ACC112 (cell line): ENCODE data around the gene TMEM258.

Experiments
- H2AFZ ChIP-seq: fragments of 200-600 bp; sonication (generic); one replicate; pipeline ENCODE4 v1.6.0; 2017; ENCODE audit warnings: antibody characterized with exemption, low read length; ENCODE audit not compliant: unreplicated experiment
- H3K27ac ChIP-seq: fragments of 200-600 bp; sonication (generic); 2 replicates; pipeline ENCODE4 v1.5.1; 2014; ENCODE audit warnings: low read depth, mild to moderate bottlenecking, antibody characterized with exemption, low read length, moderate library complexity
- H3K27me3 ChIP-seq: fragments of 200-600 bp; sonication (generic); 2 replicates; pipeline ENCODE4 v1.6.1; 2014; ENCODE audit warnings: mild to moderate bottlenecking, antibody characterized with exemption, low read length, moderate library complexity, mixed read lengths; ENCODE audit not compliant: insufficient read depth
- H3K36me3 ChIP-seq: fragments of 200-600 bp; sonication (generic); 2 replicates; pipeline ENCODE4 v1.6.1; 2016; ENCODE audit warnings: mild to moderate bottlenecking, antibody characterized with exemption, low read length, moderate library complexity, mixed read lengths; ENCODE audit not compliant: insufficient read depth
- H3K4me1 ChIP-seq: fragments of 200-600 bp; sonication (generic); one replicate; pipeline ENCODE4 v1.6.1; 2016; ENCODE audit warnings: low read length, mixed read lengths; ENCODE audit not compliant: insufficient read depth, unreplicated experiment, control insufficient read depth
- H3K4me3 ChIP-seq: fragments of 200-600 bp; sonication (generic); 2 replicates; pipeline ENCODE4 v1.5.1; 2014; ENCODE audit warnings: mild to moderate bottlenecking, low read depth, low read length
- H3K79me2 ChIP-seq: fragments of 200-600 bp; sonication (generic); one replicate; pipeline ENCODE4 v1.6.0; 2016; ENCODE audit warnings: low read length; ENCODE audit not compliant: control insufficient read depth, unreplicated experiment, insufficient read depth

TMEM258 gene

GRCh38 chr11:61781585-61781984 is 10.8 kb downstream of the TMEM258 start:
- no peak overlapping the region for H3K27ac ChIP-seq
- no peaks in the 10 kb centered on the region for H3K36me3 ChIP-seq

DNA sequence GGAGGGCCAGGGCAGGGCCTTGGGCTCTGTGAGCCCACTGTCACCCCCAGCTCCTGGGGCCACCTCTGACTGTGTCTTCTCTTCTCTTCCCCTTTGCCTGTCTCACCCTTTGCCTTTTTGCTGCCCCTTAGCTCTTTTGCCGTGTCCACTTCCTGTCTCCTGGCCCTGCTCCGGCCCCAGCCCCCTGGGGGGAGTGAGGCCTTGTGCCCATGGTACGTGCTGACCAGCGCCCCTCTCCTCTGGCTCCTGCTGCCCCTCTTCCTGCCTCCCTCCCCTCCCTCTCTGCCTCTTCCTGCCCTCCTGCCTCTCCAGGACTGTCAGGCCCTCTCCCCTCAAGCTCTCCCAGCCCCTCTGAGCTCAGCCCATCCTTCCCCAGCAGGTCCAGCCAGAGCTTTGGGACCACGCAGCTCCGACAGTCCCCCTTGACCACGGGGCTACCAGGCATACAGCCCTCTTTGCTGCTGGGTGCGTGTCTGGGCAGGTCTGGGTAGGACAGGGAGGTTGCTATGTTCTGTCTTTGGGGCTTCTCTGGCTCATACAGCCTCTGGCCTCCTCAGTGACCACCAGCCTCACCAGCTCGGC is 11.7 kb downstream of the TMEM258 start:
- Histone ChIP-seq H3K4me3 (no peak overlapping the region), H3K36me3 (no peaks in the 10 kb centered on the region), H2AFZ (no peak overlapping the region), H3K27ac (no peak overlapping the region), H3K79me2 (no peaks in the 10 kb centered on the region), H3K4me1 (no peaks in the 10 kb centered on the region), H3K27me3 (no peaks in the 10 kb centered on the region)

More at GRCh38 chr11:61781585-61781984, 10.8 kb downstream of the TMEM258 start:
- Histone ChIP-seq H2AFZ (no peak overlapping the region), H3K4me1 (no peaks in the 10 kb centered on the region), H3K4me3 (no peak overlapping the region), H3K27me3 (no peaks in the 10 kb centered on the region), H3K79me2 (no peaks in the 10 kb centered on the region)

DNA sequence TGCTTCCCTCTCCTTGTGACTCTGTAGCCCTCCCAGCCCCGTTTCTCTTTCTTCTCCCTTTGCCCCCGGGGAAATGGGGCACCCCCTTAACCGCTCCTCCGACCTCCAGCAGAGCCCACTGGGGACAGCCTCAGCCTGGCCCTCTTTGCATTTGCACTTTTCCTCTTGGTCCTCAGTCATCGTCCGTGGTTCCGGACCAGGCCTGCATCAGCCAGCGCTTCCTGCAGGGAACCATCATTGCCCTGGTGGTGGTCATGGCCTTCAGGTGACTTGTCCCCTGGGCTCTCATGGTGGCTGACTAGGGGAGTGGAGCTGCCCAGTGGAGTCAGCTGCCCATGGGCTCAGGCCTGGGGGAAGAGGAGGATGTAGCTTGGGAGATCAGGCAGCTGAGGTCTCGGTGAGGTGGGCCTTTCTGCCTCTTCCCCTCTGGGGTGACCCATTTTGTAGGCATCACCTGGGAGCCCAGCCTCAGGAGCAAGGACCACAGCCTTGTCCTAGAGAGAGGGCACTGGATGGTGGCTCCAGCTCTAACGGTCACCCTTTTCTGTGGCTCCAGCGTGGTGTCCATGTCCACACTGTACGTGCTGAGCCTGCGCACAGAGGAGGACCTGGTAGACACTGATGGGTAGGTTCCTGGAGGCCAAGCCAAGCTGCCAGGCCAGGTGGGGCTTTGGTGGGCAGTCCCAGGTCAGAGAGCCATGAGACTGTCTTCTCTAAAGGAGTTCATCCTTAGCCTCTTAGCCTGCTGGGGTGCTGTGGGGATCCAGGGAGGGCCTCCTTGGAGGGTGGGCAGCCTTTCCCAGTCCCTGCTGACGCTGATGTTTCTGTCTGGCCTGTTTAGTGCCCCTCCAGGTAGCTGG is 12.5 kb downstream of the TMEM258 start:
- Histone ChIP-seq H3K4me1 (no peaks in the 10 kb centered on the region), H3K79me2 (no peaks in the 10 kb centered on the region), H2AFZ (no peak overlapping the region), H3K27ac (no peak overlapping the region), H3K36me3 (no peaks in the 10 kb centered on the region), H3K4me3 (no peak overlapping the region), H3K27me3 (no peaks in the 10 kb centered on the region)

GRCh38 chr11:61778920-61779650 is 13.3 kb downstream of the TMEM258 start:
- no peak overlapping the region for H3K27ac ChIP-seq
- no peaks in the 10 kb centered on the region for H3K4me1 ChIP-seq
- no peaks in the 10 kb centered on the region for H3K79me2 ChIP-seq
- H3K36me3 ChIP-seq, result no peaks in the 10 kb centered on the region
- H3K4me3 ChIP-seq, result no peak overlapping the region
- H2AFZ ChIP-seq, result no peak overlapping the region
- H3K27me3 ChIP-seq, result no peaks in the 10 kb centered on the region

DNA sequence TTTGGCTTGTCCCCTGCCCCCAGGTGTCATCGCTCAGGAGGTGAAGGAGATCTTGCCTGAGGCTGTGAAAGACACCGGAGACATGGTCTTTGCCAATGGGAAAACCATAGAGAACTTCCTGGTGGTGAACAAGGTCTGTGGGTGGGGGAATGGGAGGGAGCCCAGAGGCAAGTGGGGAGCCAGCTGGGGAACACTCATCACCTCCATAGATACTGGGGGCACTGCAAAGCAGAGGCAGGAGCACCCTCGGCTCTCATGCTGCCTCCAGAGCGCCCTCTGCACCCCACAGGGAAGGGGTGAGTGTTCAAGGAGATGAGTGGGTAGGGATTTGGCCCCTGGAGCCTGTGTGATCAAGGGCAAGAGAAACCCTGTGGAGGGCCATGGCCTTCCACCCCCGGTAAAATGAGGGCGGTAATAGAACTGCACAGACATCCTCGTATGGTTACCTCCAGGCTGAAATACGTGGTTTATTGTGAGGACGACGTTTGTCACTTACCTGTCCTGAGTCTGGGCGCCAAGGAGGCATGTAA is 14.0 kb downstream of the TMEM258 start:
- Histone ChIP-seq H3K4me1 (no peaks in the 10 kb centered on the region), H2AFZ (no peak overlapping the region), H3K27ac (no peak overlapping the region), H3K27me3 (no peaks in the 10 kb centered on the region), H3K36me3 (no peaks in the 10 kb centered on the region), H3K4me3 (no peak overlapping the region), H3K79me2 (no peaks in the 10 kb centered on the region)

GRCh38 chr11:61777234-61778090 is 14.9 kb downstream of the TMEM258 start:
- Histone ChIP-seq H2AFZ (no peak overlapping the region), H3K79me2 (no peaks in the 10 kb centered on the region), H3K4me1 (no peaks in the 10 kb centered on the region), H3K36me3 (no peaks in the 10 kb centered on the region), H3K27ac (no peak overlapping the region), H3K27me3 (no peaks in the 10 kb centered on the region), H3K4me3 (no peak overlapping the region)

- Histone ChIP-seq H2AFZ (no peak overlapping the region), H3K79me2 (no peaks in the 10 kb centered on the region), H3K4me3 (no peak overlapping the region), H3K27me3 (no peaks in the 10 kb centered on the region), H3K36me3 (no peaks in the 10 kb centered on the region), H3K27ac (no peak overlapping the region), H3K4me1 (no peaks in the 10 kb centered on the region)
Observed at GRCh38 chr11:61776561-61777075, 15.8 kb downstream of the TMEM258 start.

GRCh38 chr11:61775606-61776554 is 16.5 kb downstream of the TMEM258 start:
- no peaks in the 10 kb centered on the region for H3K27me3 ChIP-seq
- H3K4me1 ChIP-seq, result no peaks in the 10 kb centered on the region
- H3K79me2 ChIP-seq, result no peaks in the 10 kb centered on the region
- H3K27ac ChIP-seq, result no peak overlapping the region
- H2AFZ ChIP-seq, result no peak overlapping the region
- H3K36me3 ChIP-seq, result no peaks in the 10 kb centered on the region
- no peak overlapping the region for H3K4me3 ChIP-seq

DNA sequence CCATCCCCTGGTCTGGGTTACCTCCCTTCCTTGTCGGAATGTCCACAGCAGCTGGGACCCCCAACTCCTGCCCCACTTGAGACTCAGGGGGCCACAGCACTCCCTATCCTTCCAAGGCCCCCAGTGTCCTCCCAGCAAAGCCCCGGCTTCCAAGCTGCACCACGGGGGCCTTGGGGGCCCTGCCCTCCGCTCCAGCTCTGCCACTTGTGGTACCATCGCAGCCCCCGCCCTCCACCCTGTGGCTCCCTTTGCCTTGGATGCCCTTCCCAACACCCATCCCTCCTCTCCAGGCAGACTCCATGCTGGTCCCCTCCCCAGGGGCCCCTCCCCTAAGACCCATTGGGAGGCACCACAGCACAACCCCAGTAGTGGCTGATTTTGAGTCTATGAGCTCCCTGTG is 17.3 kb downstream of the TMEM258 start:
- Histone ChIP-seq H3K27me3 (no peaks in the 10 kb centered on the region), H3K79me2 (no peaks in the 10 kb centered on the region), H3K4me3 (no peak overlapping the region), H3K4me1 (no peaks in the 10 kb centered on the region), H3K27ac (no peak overlapping the region), H2AFZ (no peak overlapping the region), H3K36me3 (no peaks in the 10 kb centered on the region)
